ENCODE results near the gene JAM3.

GRCh38 chr11:134171951-134172350, 103.1 kb downstream of the JAM3 start:
- TF ChIP-seq FOXM1 (IDR thresholded peaks at IDR 0.05; ENCODE audit: borderline replicate concordance, low read depth) (no peak), EGR1 (IDR thresholded peaks at IDR 0.05) (no peak), RAD21 (IDR thresholded peaks at IDR 0.05; ENCODE audit: low read depth) (no peak), YY1 (IDR thresholded peaks at IDR 0.05; ENCODE audit: low read depth) (no peak), EP300 (IDR thresholded peaks at IDR 0.05; ENCODE audit: borderline replicate concordance) (no peak), TCF12 (IDR thresholded peaks at IDR 0.05; ENCODE audit: low read depth) (no peak)
